ENCODE results near the gene GORASP2. TPM values are rescaled to one million over a fixed set of nuclear protein-coding genes. Genes with fewer than 3 reads are reported as not detected.

GORASP2 gene
- total and polyA plus RNA-seq, 2 donors (not counting 1 experiment from before 2014, with no cell fraction given) = 28.2 to 228 TPM

- H2AFZ ChIP-seq (ENCODE audit: low read length) = no peak overlapping the region
- no peak for TF ChIP-seq CTCF (conservative IDR thresholded peaks at IDR 0.05 in 1 of 2, IDR thresholded peaks at IDR 0.05 in 1 of 2; ENCODE audit: low read depth in 1 of 2, low read length in 2 of 2)
- TF ChIP-seq EZH2 (IDR thresholded peaks at IDR 0.05; ENCODE audit: low read length, missing control alignments) = no peak
- no peaks in the 10 kb centered on the region for H3K27me3 ChIP-seq (ENCODE audit: control insufficient read depth, insufficient read depth, low read length)
- no peak overlapping the region for H3K27ac ChIP-seq (ENCODE audit: insufficient read depth, low read length)
- H3K36me3 ChIP-seq (ENCODE audit: control insufficient read depth, insufficient read depth, low read length) = peaks cover 2% of the 10 kb centered on the region
- H3K4me1 ChIP-seq (ENCODE audit: control insufficient read depth, extremely low read depth, insufficient read depth, low read length) = no peaks in the 10 kb centered on the region
- no peak overlapping the region for H3K4me2 ChIP-seq (ENCODE audit: extremely low read depth, insufficient read depth, low read length)
- H3K9me3 ChIP-seq (ENCODE audit: control insufficient read depth, insufficient read depth, low read depth, low read length) = no peaks in the 10 kb centered on the region
- H3K4me3 ChIP-seq (replicated peaks in 1 of 4; ENCODE audit: control extremely low read depth in 1 of 4, insufficient read depth in 1 of 4, low read depth in 3 of 4, low read length in 4 of 4) = no peak overlapping the region
- no peak for DNase-seq (ENCODE audit: low read depth in 2 of 2)
- peaks cover 99% of the 10 kb centered on the region for H3K79me2 ChIP-seq (ENCODE audit: control insufficient read depth, insufficient read depth, low read length)
- H4K20me1 ChIP-seq (ENCODE audit: control insufficient read depth, extremely low read depth, insufficient read depth, low read length) = peaks cover 6% of the 10 kb centered on the region
- H3K9ac ChIP-seq (ENCODE audit: insufficient read depth, low read length) = no peak overlapping the region
These were observed 11.0 kb downstream of the GORASP2 start for GRCh38 chr2:170940066-170940465.

- Histone ChIP-seq H3K27ac (ENCODE audit: insufficient read depth, low read length) (no peak overlapping the region), H3K9me3 (ENCODE audit: control insufficient read depth, insufficient read depth, low read depth, low read length) (no peaks in the 10 kb centered on the region), H4K20me1 (ENCODE audit: control insufficient read depth, extremely low read depth, insufficient read depth, low read length) (peaks cover 7% of the 10 kb centered on the region), H3K79me2 (ENCODE audit: control insufficient read depth, insufficient read depth, low read length) (peaks cover 99% of the 10 kb centered on the region), H3K36me3 (ENCODE audit: control insufficient read depth, insufficient read depth, low read length) (no peaks in the 10 kb centered on the region), H3K27me3 (ENCODE audit: control insufficient read depth, insufficient read depth, low read length) (no peaks in the 10 kb centered on the region), H3K4me3 (replicated peaks in 1 of 4; ENCODE audit: control extremely low read depth in 1 of 4, insufficient read depth in 1 of 4, low read depth in 3 of 4, low read length in 4 of 4) (no peak overlapping the region), H3K4me1 (ENCODE audit: control insufficient read depth, extremely low read depth, insufficient read depth, low read length) (no peaks in the 10 kb centered on the region), H3K9ac (ENCODE audit: insufficient read depth, low read length) (no peak overlapping the region), H2AFZ (ENCODE audit: low read length) (no peak overlapping the region), H3K4me2 (ENCODE audit: extremely low read depth, insufficient read depth, low read length) (no peak overlapping the region)
- DNase-seq (ENCODE audit: low read depth in 2 of 2) = no peak
- TF ChIP-seq CTCF (conservative IDR thresholded peaks at IDR 0.05 in 1 of 2, IDR thresholded peaks at IDR 0.05 in 1 of 2; ENCODE audit: low read depth in 1 of 2, low read length in 2 of 2) (no peak), EZH2 (IDR thresholded peaks at IDR 0.05; ENCODE audit: low read length, missing control alignments) (no peak)
These were observed 13.6 kb downstream of the GORASP2 start for GRCh38 chr2:170942615-170943014.

GRCh38 chr2:170943041-170943440 is 14.0 kb downstream of the GORASP2 start:
- Histone ChIP-seq H2AFZ (ENCODE audit: low read length) (no peak overlapping the region), H3K79me2 (ENCODE audit: control insufficient read depth, insufficient read depth, low read length) (peaks cover 99% of the 10 kb centered on the region), H3K4me1 (ENCODE audit: control insufficient read depth, extremely low read depth, insufficient read depth, low read length) (no peaks in the 10 kb centered on the region), H3K4me2 (ENCODE audit: extremely low read depth, insufficient read depth, low read length) (no peak overlapping the region), H3K27me3 (ENCODE audit: control insufficient read depth, insufficient read depth, low read length) (no peaks in the 10 kb centered on the region), H3K27ac (ENCODE audit: insufficient read depth, low read length) (no peak overlapping the region), H3K9ac (ENCODE audit: insufficient read depth, low read length) (no peak overlapping the region), H4K20me1 (ENCODE audit: control insufficient read depth, extremely low read depth, insufficient read depth, low read length) (peaks cover 5% of the 10 kb centered on the region), H3K9me3 (ENCODE audit: control insufficient read depth, insufficient read depth, low read depth, low read length) (no peaks in the 10 kb centered on the region), H3K4me3 (replicated peaks in 1 of 4; ENCODE audit: control extremely low read depth in 1 of 4, insufficient read depth in 1 of 4, low read depth in 3 of 4, low read length in 4 of 4) (no peak overlapping the region), H3K36me3 (ENCODE audit: control insufficient read depth, insufficient read depth, low read length) (no peaks in the 10 kb centered on the region)
- TF ChIP-seq EZH2 (IDR thresholded peaks at IDR 0.05; ENCODE audit: low read length, missing control alignments) (no peak), CTCF (conservative IDR thresholded peaks at IDR 0.05 in 1 of 2, IDR thresholded peaks at IDR 0.05 in 1 of 2; ENCODE audit: low read depth in 1 of 2, low read length in 2 of 2) (no peak)
- DNase-seq (ENCODE audit: low read depth in 2 of 2) = no peak
